Right forelimb (tissue), 1 donor: Measurements from ENCODE around the gene ANKS1B.
"Not testable (repeated sequence)": the region's sequence is repeated elsewhere in the genome, so short reads cannot be mapped to it uniquely, and the experiment has no call there.

Experiments
- DNase-seq: peaks from one replicate; pipeline ENCODE4 v3.0.0-alpha.2; 2018

The ANKS1B gene

GRCh38 chr12:99859126-99859525 is 125.6 kb downstream of the ANKS1B start:
- DNase-seq = no peak

GRCh38 chr12:99852666-99853065 is 132.1 kb downstream of the ANKS1B start:
- DNase-seq = no peak

- no peak for DNase-seq
Observed at GRCh38 chr12:99847936-99848335, 136.8 kb downstream of the ANKS1B start.

- DNase-seq = no peak
Observed at GRCh38 chr12:99834710-99835109, 150.0 kb downstream of the ANKS1B start.

- DNase-seq = no peak
Observed at GRCh38 chr12:99833397-99833796, 151.3 kb downstream of the ANKS1B start.

- no peak for DNase-seq
Observed at GRCh38 chr12:99824900-99825542, 159.7 kb downstream of the ANKS1B start.

GRCh38 chr12:99822273-99822672 is 162.5 kb downstream of the ANKS1B start:
- DNase-seq = no peak

- DNase-seq = no peak
Observed at GRCh38 chr12:99810718-99811593, 173.8 kb downstream of the ANKS1B start.

- no peak for DNase-seq
Observed at GRCh38 chr12:99809909-99810308, 174.8 kb downstream of the ANKS1B start.

GRCh38 chr12:99806304-99806703 is 178.4 kb downstream of the ANKS1B start:
- no peak for DNase-seq

- DNase-seq = no peak
Observed at GRCh38 chr12:99804715-99805114, 180.0 kb downstream of the ANKS1B start.

- DNase-seq = no peak
Observed at GRCh38 chr12:99800605-99801004, 184.1 kb downstream of the ANKS1B start.

- DNase-seq = not testable (repeated sequence)
Observed at GRCh38 chr12:99797931-99798330, 186.8 kb downstream of the ANKS1B start.

GRCh38 chr12:99783421-99783820 is 201.3 kb downstream of the ANKS1B start:
- no peak for DNase-seq

GRCh38 chr12:99772274-99772673 is 212.5 kb downstream of the ANKS1B start:
- no peak for DNase-seq

GRCh38 chr12:99771659-99772058 is 213.1 kb downstream of the ANKS1B start:
- DNase-seq = no peak

GRCh38 chr12:99769396-99769980 is 215.2 kb downstream of the ANKS1B start:
- DNase-seq = no peak

- DNase-seq = no peak
Observed at GRCh38 chr12:99768758-99769157, 216.0 kb downstream of the ANKS1B start.

GRCh38 chr12:99767809-99768208 is 216.9 kb downstream of the ANKS1B start:
- DNase-seq = no peak

- no peak for DNase-seq
Observed at GRCh38 chr12:99766408-99766807, 218.3 kb downstream of the ANKS1B start.

- DNase-seq = no peak
Observed at GRCh38 chr12:99765469-99766114, 219.1 kb downstream of the ANKS1B start.

GRCh38 chr12:99759444-99759843 is 225.3 kb downstream of the ANKS1B start:
- DNase-seq = no peak

- DNase-seq = no peak
Observed at GRCh38 chr12:99758997-99759396, 225.7 kb downstream of the ANKS1B start.
